Trophoblast cell (in vitro differentiated cells and primary cell): ENCODE results near the gene RAI1.
"Not testable (repeated sequence)": the region's sequence is repeated elsewhere in the genome, so short reads cannot be mapped to it uniquely, and the experiment has no call there.

Source experiments
- DNase-seq, 2 donors: peaks; one replicate each; pipeline ENCODE4 v3.0.0-alpha.2; 2016
- H2AFZ ChIP-seq: 2 replicates; pipeline ENCODE4 v1.6.1; 2013; ENCODE audit warnings: low read length, moderate library complexity, mild to moderate bottlenecking; ENCODE audit not compliant: insufficient read depth, poor library complexity
- H2AK5ac ChIP-seq: 2 replicates; pipeline ENCODE4 v1.6.1; 2013; ENCODE audit warnings: mild to moderate bottlenecking, low read length
- H2BK120ac ChIP-seq: 2 replicates; pipeline ENCODE4 v1.6.1; 2013; ENCODE audit warnings: low read length, mild to moderate bottlenecking, moderate library complexity; ENCODE audit not compliant: insufficient read depth, poor library complexity
- H2BK12ac ChIP-seq: 2 replicates; pipeline ENCODE4 v1.6.1; 2013; ENCODE audit warnings: mild to moderate bottlenecking, low read length, moderate library complexity
- H2BK5ac ChIP-seq: 2 replicates; pipeline ENCODE4 v1.6.1; 2013; ENCODE audit warnings: low read length, low read depth, moderate library complexity, mild to moderate bottlenecking; ENCODE audit not compliant: poor library complexity
- H3K14ac ChIP-seq: 2 replicates; pipeline ENCODE4 v1.6.1; 2013; ENCODE audit warnings: mild to moderate bottlenecking, low read length
- H3K18ac ChIP-seq: 2 replicates; pipeline ENCODE4 v1.6.1; 2013; ENCODE audit warnings: mild to moderate bottlenecking, low read length
- H3K23ac ChIP-seq: 2 replicates; pipeline ENCODE4 v1.6.1; 2013; ENCODE audit warnings: low read length
- H3K27ac ChIP-seq: 2 replicates; pipeline ENCODE4 v1.5.1; 2013; ENCODE audit warnings: low read depth, mild to moderate bottlenecking, inconsistent platforms, low read length, moderate library complexity
- H3K27me3 ChIP-seq: 2 replicates; pipeline ENCODE4 v1.6.1; 2013; ENCODE audit warnings: inconsistent platforms, mild to moderate bottlenecking, low read length, moderate library complexity; ENCODE audit not compliant: insufficient read depth
- H3K36me3 ChIP-seq, 2 experiments: 1 replicate in 1 of 2; 2 replicates in 1 of 2; pipeline ENCODE4 v1.6.1; 2013; ENCODE audit warnings: low read length in 2 of 2, mild to moderate bottlenecking in 2 of 2, moderate library complexity in 1 of 2; ENCODE audit not compliant: insufficient read depth in 2 of 2, control insufficient read depth in 1 of 2
- H3K4ac ChIP-seq: 2 replicates; pipeline ENCODE4 v1.6.1; 2013; ENCODE audit warnings: low read depth, mild to moderate bottlenecking, low read length, moderate library complexity
- H3K4me1 ChIP-seq, 2 experiments: 1 replicate in 1 of 2; 2 replicates in 1 of 2; pipeline ENCODE4 v1.6.1; 2013; ENCODE audit warnings: low read length in 2 of 2, mild to moderate bottlenecking in 2 of 2, moderate library complexity in 1 of 2; ENCODE audit not compliant: insufficient read depth in 2 of 2, control insufficient read depth in 1 of 2
- H3K4me2 ChIP-seq: 2 replicates; pipeline ENCODE4 v1.6.1; 2013; ENCODE audit warnings: inconsistent platforms, mild to moderate bottlenecking, low read length, moderate library complexity
- H3K4me3 ChIP-seq: 2 replicates; pipeline ENCODE4 v1.5.1; 2013; ENCODE audit warnings: mild to moderate bottlenecking, low read depth, low read length, inconsistent platforms
- H3K79me1 ChIP-seq: one replicate; pipeline ENCODE4 v1.6.1; 2013; ENCODE audit warnings: low read length
- H3K79me2 ChIP-seq: 2 replicates; pipeline ENCODE4 v1.6.1; 2013; ENCODE audit warnings: low read length, mild to moderate bottlenecking; ENCODE audit not compliant: control insufficient read depth, insufficient read depth, poor library complexity
- H3K9ac ChIP-seq: 2 replicates; pipeline ENCODE4 v1.6.1; 2013; ENCODE audit warnings: mild to moderate bottlenecking, low read length
- H3K9me3 ChIP-seq: 2 replicates; pipeline ENCODE4 v1.6.1; 2013; ENCODE audit warnings: low read depth, mild to moderate bottlenecking, control low read depth, inconsistent platforms, low read length; ENCODE audit not compliant: insufficient read depth
- H4K12ac ChIP-seq: 2 replicates; pipeline ENCODE4 v1.6.1; 2013; ENCODE audit warnings: low read depth, mild to moderate bottlenecking, low read length, moderate library complexity
- H4K8ac ChIP-seq: 2 replicates; pipeline ENCODE4 v1.6.1; 2013; ENCODE audit warnings: low read depth, mild to moderate bottlenecking, low read length, moderate library complexity
- H4K91ac ChIP-seq: one replicate; pipeline ENCODE4 v1.6.1; 2013; ENCODE audit warnings: low read depth, mild to moderate bottlenecking, low read length, moderate library complexity
- WGBS: extraction: QIAGEN DNeasy Blood & Tissue Kit; methylation state at CpG from one replicate; pipeline ENCODE4 v1.1.7; 2013; ENCODE audit warnings: missing lambda C conversion rate; ENCODE audit not compliant: insufficient read length, insufficient coverage; ENCODE audit errors: extremely low coverage; 5-methylcytosine and 5-hydroxymethylcytosine counted together

The RAI1 gene

GRCh38 chr17:17806035-17806434 lies 124.8 kb downstream of the RAI1 start:
- no peak overlapping the region for H3K4me2 ChIP-seq
- peaks cover 49% of the 10 kb centered on the region in 2 experiments for H3K36me3 ChIP-seq
- H2AK5ac ChIP-seq: no peak overlapping the region
- no peak overlapping the region for H3K4me3 ChIP-seq
- no peak overlapping the region for H4K8ac ChIP-seq
- no peak overlapping the region for H4K91ac ChIP-seq
- H3K18ac ChIP-seq: no peak overlapping the region
- H3K4ac ChIP-seq: no peak overlapping the region
- H3K27me3 ChIP-seq: no peaks in the 10 kb centered on the region
- H3K9ac ChIP-seq: no peak overlapping the region
- no peak overlapping the region for H2AFZ ChIP-seq
- H3K9me3 ChIP-seq: peaks cover 7% of the 10 kb centered on the region
- H3K79me1 ChIP-seq: peaks cover 11% of the 10 kb centered on the region
- H3K14ac ChIP-seq: no peak overlapping the region
- no CpG with 5 or more reads among the region's 4 CpGs for WGBS
- no peak overlapping the region for H4K12ac ChIP-seq
- peaks cover 12 to 16% of the 10 kb centered on the region in 2 experiments for H3K4me1 ChIP-seq
- H3K79me2 ChIP-seq: peaks cover 2% of the 10 kb centered on the region
- no peak overlapping the region for H2BK120ac ChIP-seq
- H2BK5ac ChIP-seq: no peak overlapping the region
- H2BK12ac ChIP-seq: no peak overlapping the region
- H3K27ac ChIP-seq: no peak overlapping the region
- no peak overlapping the region for H3K23ac ChIP-seq
- DNase-seq: no peak

DNA sequence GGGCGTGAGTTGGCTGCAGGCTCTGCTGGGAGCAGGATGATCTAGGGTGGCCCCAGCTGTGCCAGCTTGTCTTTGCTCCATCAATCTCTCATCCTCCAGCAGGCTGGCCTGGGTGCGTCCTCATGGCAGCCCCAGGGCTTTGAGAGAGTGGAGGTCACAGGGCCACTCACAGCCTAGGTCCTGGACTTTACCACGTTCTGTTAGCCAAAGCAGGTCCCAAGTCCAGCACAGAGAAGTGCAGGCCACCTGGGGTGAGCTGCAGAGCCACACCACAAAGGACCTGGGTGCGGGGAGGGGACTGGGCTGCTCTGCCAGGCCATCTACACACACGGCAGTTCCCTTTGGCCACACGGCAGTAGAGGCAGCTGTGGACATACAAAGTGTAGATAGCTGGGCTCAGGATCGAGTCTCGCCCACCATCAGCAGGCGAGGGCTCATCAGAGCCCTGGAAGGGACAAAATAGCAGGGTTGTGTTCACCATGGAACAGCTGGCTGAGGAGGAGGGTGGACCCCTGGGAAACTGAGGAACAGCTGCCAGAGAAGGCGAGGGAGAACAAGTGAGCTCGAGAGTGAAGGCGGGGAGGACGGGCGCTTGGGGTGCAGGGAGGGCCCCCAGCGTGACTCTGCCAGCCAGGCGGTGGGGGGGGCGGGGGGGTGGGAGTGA lies 125.5 kb downstream of the RAI1 start:
- Histone ChIP-seq H3K9me3 (peaks cover 7% of the 10 kb centered on the region), H3K79me1 (peaks cover 13% of the 10 kb centered on the region), H2BK12ac (no peak overlapping the region), H2AFZ (no peak overlapping the region), H4K12ac (no peak overlapping the region), H3K36me3 (peaks cover 48 to 49% of the 10 kb centered on the region in 2 experiments), H3K27me3 (no peaks in the 10 kb centered on the region), H4K8ac (no peak overlapping the region), H4K91ac (no peak overlapping the region), H3K14ac (no peak overlapping the region), H3K4me2 (no peak overlapping the region), H3K9ac (no peak overlapping the region), H3K23ac (no peak overlapping the region), H3K4ac (no peak overlapping the region), H3K79me2 (peaks cover 2% of the 10 kb centered on the region), H2BK120ac (no peak overlapping the region), H3K18ac (no peak overlapping the region), H2AK5ac (no peak overlapping the region), H3K27ac (no peak overlapping the region), H3K4me1 (peaks cover 16 to 20% of the 10 kb centered on the region in 2 experiments), H2BK5ac (no peak overlapping the region), H3K4me3 (no peak overlapping the region)
- no peak for DNase-seq
- no CpG with 5 or more reads among the region's 17 CpGs for WGBS

- peaks cover 2% of the 10 kb centered on the region for H3K79me2 ChIP-seq
- H3K36me3 ChIP-seq: peaks cover 46 to 47% of the 10 kb centered on the region in 2 experiments
- DNase-seq: no peak
- H2AFZ ChIP-seq: no peak overlapping the region
- peaks cover 7% of the 10 kb centered on the region for H3K9me3 ChIP-seq
- no peak overlapping the region for H3K4me3 ChIP-seq
- no peak overlapping the region for H2BK5ac ChIP-seq
- H3K4me2 ChIP-seq: no peak overlapping the region
- no peak overlapping the region for H3K18ac ChIP-seq
- no peak overlapping the region for H3K9ac ChIP-seq
- no peak overlapping the region for H2BK120ac ChIP-seq
- H3K14ac ChIP-seq: no peak overlapping the region
- H4K91ac ChIP-seq: no peak overlapping the region
- WGBS: no CpG with 5 or more reads among the region's 5 CpGs
- no peak overlapping the region for H4K12ac ChIP-seq
- no peak overlapping the region for H3K4ac ChIP-seq
- H2AK5ac ChIP-seq: no peak overlapping the region
- no peak overlapping the region for H3K23ac ChIP-seq
- no peaks in the 10 kb centered on the region for H3K27me3 ChIP-seq
- H3K27ac ChIP-seq: no peak overlapping the region
- H3K79me1 ChIP-seq: peaks cover 13% of the 10 kb centered on the region
- H3K4me1 ChIP-seq: peaks cover 19 to 25% of the 10 kb centered on the region in 2 experiments
- H4K8ac ChIP-seq: no peak overlapping the region
- H2BK12ac ChIP-seq: no peak overlapping the region
Measured at GRCh38 chr17:17807440-17807839, 126.2 kb downstream of the RAI1 start.

- not testable (repeated sequence) for H3K79me2 ChIP-seq
Measured at GRCh38 chr17:17808200-17808599, 126.9 kb downstream of the RAI1 start.

More at GRCh38 chr17:17808200-17808599, 126.9 kb downstream of the RAI1 start:
- Histone ChIP-seq H3K36me3 (peaks cover 51 to 55% of the 10 kb centered on the region in 2 experiments), H3K4me1 (peaks cover 21 to 29% of the 10 kb centered on the region in 2 experiments), H3K79me1 (peaks cover 13% of the 10 kb centered on the region)
- H4K12ac ChIP-seq, H2AK5ac ChIP-seq, DNase-seq, H3K18ac ChIP-seq, H3K14ac ChIP-seq, H2AFZ ChIP-seq, H3K9me3 ChIP-seq, H3K23ac ChIP-seq, H3K4me2 ChIP-seq, H3K4me3 ChIP-seq, H3K4ac ChIP-seq, H2BK12ac ChIP-seq, H2BK120ac ChIP-seq, H4K91ac ChIP-seq, H2BK5ac ChIP-seq, H4K8ac ChIP-seq, H3K9ac ChIP-seq, H3K27ac ChIP-seq, H3K27me3 ChIP-seq: not testable (repeated sequence)
- WGBS: no CpG with 5 or more reads among the region's 5 CpGs
